ENCODE data around the gene ACYP2.

The ACYP2 gene

DNA sequence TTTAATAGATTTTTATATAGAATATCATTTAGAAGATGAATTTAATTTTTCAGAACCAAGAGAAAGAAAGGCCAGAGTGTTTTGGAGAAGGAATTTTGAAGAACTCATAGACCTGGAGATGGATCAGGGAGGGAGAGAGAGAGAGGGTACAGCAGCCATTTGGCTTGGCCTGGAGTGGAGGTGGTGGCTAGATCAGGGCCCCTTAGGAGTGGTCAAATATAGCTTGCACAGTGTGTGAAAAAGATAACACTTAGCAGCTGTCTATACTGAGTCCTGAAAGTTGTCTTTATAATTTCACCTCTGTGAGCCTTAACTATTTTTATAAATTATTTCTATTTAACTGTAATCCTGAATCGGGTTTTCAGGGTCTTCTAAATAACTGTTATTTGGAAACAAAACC, 38.8 kb upstream of the ACYP2 start:
- Histone ChIP-seq H3K4me3 (ENCODE audit: low read depth, low read length) (no peak overlapping the region), H3K9me3 (no peaks in the 10 kb centered on the region), H3K4me1 (no peaks in the 10 kb centered on the region), H3K36me3 (no peaks in the 10 kb centered on the region), H3K27me3 (no peaks in the 10 kb centered on the region)
- TF ChIP-seq, protein P1, sequence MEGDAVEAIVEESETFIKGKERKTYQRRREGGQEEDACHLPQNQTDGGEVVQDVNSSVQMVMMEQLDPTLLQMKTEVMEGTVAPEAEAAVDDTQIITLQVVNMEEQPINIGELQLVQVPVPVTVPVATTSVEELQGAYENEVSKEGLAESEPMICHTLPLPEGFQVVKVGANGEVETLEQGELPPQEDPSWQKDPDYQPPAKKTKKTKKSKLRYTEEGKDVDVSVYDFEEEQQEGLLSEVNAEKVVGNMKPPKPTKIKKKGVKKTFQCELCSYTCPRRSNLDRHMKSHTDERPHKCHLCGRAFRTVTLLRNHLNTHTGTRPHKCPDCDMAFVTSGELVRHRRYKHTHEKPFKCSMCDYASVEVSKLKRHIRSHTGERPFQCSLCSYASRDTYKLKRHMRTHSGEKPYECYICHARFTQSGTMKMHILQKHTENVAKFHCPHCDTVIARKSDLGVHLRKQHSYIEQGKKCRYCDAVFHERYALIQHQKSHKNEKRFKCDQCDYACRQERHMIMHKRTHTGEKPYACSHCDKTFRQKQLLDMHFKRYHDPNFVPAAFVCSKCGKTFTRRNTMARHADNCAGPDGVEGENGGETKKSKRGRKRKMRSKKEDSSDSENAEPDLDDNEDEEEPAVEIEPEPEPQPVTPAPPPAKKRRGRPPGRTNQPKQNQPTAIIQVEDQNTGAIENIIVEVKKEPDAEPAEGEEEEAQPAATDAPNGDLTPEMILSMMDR (IDR thresholded peaks at IDR 0.05; ENCODE audit: low read depth, low read length) = no peak
- no peak for DNase-seq

DNA sequence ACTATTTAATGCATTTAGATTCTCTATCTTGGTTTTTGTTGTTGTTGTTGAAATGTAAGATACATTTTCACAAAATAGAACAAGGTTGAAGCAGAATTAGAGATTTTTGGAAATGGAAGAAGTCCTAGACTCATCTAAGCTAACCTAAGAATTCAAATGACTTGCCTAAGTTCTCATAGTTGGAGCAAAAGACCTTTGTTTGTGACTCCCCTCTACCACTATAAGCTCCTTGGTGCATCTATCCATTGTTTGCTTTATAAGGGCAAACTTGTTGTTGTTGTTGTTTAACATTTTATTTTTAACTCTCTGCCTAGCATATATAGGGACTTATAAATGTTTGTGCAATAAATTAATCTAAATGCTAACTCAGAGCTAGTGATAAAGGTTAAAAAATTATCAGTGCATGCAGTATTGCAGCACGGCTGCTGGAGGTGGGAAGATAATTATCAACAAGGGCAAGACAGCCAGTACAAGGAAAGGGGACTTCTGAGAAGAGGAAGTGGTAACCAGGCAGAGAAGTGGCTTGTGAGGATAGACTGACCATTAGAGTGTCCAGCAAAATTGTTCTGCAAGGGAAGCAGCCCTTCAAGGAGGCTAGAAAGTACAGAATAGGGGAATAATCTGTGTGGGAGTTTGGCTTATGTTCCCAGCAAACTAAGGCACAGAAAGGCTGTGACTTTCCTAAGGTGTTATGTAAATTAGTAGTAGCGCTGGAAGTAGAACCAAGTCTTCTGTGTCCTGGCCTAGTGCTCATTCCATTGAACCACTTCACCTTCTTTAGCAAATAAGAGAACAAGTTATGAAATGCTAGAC, 38.1 kb upstream of the ACYP2 start:
- no peak overlapping the region for H3K4me3 ChIP-seq (ENCODE audit: low read depth, low read length)
- H3K36me3 ChIP-seq = no peaks in the 10 kb centered on the region
- H3K4me1 ChIP-seq = no peaks in the 10 kb centered on the region
- H3K9me3 ChIP-seq = no peaks in the 10 kb centered on the region
- TF ChIP-seq, protein P1 (IDR thresholded peaks at IDR 0.05; ENCODE audit: low read depth, low read length) = no peak
- DNase-seq = no peak
- no peaks in the 10 kb centered on the region for H3K27me3 ChIP-seq

DNA sequence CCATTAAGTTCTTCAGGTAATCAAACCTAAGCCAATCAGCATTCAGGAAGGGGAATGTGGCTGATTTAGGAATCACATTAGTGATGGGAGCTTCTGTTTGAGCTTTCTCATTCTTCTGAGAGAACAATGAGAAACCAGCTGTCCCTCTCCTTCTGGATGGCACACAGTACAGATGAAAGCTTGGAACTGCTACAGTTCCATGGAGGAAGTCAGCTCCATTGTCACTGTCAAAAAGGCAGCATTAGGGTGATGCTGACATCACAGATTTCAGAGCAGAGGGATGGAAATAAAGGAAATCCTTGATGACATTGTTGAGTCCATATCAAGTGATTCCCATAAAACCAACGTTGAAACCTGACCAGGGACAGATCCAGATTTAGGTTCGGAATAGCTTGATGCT, 36.1 kb upstream of the ACYP2 start:
- TF ChIP-seq, protein P1 (IDR thresholded peaks at IDR 0.05; ENCODE audit: low read depth, low read length) = no peak

DNA sequence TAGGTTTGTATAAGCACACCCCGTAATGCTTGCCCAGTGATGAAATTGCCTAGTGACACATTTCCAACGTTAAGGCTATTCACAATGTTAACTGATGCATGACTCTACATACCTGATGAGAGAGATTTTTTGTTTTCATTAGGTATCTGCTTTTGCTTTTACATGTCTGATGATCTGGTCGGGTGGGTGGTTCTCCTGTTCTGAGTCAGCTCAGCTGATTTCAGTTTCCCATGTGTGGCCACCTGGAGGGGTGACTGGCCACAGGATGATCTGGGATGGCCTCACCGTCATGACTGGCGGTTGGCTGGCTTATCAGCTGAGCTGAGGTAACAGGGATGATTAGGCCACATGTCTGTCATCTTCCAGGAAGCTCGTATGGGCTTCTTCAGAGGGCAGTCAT, 33.8 kb upstream of the ACYP2 start:
- TF ChIP-seq, protein P1 (IDR thresholded peaks at IDR 0.05; ENCODE audit: low read depth, low read length) = no peak
- Histone ChIP-seq H3K9me3 (no peaks in the 10 kb centered on the region), H3K4me3 (ENCODE audit: low read depth, low read length) (no peak overlapping the region), H3K4me1 (no peaks in the 10 kb centered on the region), H3K36me3 (no peaks in the 10 kb centered on the region), H3K27me3 (no peaks in the 10 kb centered on the region)
- DNase-seq = peak; percentile 10

More for the DNA sequence above, 36.1 kb upstream of the ACYP2 start:
- Histone ChIP-seq H3K4me1 (no peaks in the 10 kb centered on the region), H3K4me3 (ENCODE audit: low read depth, low read length) (no peak overlapping the region), H3K36me3 (no peaks in the 10 kb centered on the region), H3K27me3 (no peaks in the 10 kb centered on the region), H3K9me3 (no peaks in the 10 kb centered on the region)
- no peak for DNase-seq

DNA sequence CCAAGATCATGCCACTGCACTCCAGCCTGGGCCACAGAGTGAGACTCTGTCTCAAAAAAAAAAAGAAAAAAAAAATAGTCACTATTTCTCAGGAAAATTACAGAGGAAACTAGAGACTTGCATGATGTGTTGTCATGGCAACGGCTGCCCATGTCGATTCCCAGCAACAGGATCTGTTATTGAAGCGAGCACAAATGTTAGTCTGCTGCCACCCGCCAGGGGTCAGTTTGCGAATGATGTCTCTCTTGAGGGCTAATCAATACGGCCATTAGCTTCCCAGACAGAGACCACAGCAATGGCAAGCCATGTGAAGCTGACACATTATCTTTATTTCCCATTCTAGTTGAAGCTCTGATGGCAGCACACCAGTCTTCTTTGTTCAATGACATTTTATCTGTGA, 32.4 kb upstream of the ACYP2 start:
- no peak for DNase-seq
- Histone ChIP-seq H3K27me3 (no peaks in the 10 kb centered on the region), H3K36me3 (no peaks in the 10 kb centered on the region), H3K4me3 (ENCODE audit: low read depth, low read length) (no peak overlapping the region), H3K9me3 (no peaks in the 10 kb centered on the region), H3K4me1 (no peaks in the 10 kb centered on the region)
- TF ChIP-seq, protein P1 (IDR thresholded peaks at IDR 0.05; ENCODE audit: low read depth, low read length) = no peak

DNA sequence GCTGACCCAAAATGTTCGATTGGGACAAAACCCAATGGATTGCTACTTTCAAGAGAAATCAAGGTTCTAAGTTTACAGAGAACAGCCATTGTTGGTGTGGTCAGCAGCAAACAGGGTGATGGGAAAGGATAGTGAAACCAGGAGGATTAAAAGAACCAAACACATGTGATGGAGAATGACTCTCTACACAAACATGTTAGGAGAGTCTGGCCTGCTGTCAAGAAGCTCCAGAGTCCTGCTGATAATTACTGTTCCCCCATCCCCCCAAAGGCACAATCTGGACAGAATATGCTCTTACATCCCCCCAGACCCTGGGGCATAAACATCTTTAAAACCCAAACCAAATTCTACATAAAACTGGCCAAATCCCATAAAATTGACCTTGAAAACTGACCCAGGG, 32.0 kb upstream of the ACYP2 start:
- Histone ChIP-seq H3K27me3 (no peaks in the 10 kb centered on the region), H3K9me3 (no peaks in the 10 kb centered on the region), H3K36me3 (no peaks in the 10 kb centered on the region), H3K4me1 (no peaks in the 10 kb centered on the region), H3K4me3 (ENCODE audit: low read depth, low read length) (no peak overlapping the region)
- DNase-seq = no peak
- TF ChIP-seq, protein P1 (IDR thresholded peaks at IDR 0.05; ENCODE audit: low read depth, low read length) = no peak

Data from BE2C (cell line).